Subcutaneous adipose tissue (tissue), 4 donors: ENCODE data around the gene SLIT3. TPM values are rescaled to one million over a fixed set of nuclear protein-coding genes. Genes with fewer than 3 reads are reported as not detected.

ENCODE experiments used
- CTCF ChIP-seq: fragments of 450-650 bp; IDR thresholded peaks from one replicate; pipeline ENCODE4 v1.5.1; 2016; ENCODE audit warnings: low read depth, mild to moderate bottlenecking, control low read depth, antibody characterized with exemption, moderate library complexity
- total RNA-seq, 4 donors: library from RNA; depleted of rRNA; stranded (reverse); fragments of >200 nt; gene quantifications; one replicate each; pipeline ENCODE4 v1.1.0, GENCODE V29; 2016

The SLIT3 gene
- total RNA-seq, 4 donors from 2014 or later, result 48.1 to 163 (median 83.2) TPM

GRCh38 chr5:168976311-168976970 is 324.5 kb downstream of the SLIT3 start:
- TF ChIP-seq CTCF, result no peak

DNA sequence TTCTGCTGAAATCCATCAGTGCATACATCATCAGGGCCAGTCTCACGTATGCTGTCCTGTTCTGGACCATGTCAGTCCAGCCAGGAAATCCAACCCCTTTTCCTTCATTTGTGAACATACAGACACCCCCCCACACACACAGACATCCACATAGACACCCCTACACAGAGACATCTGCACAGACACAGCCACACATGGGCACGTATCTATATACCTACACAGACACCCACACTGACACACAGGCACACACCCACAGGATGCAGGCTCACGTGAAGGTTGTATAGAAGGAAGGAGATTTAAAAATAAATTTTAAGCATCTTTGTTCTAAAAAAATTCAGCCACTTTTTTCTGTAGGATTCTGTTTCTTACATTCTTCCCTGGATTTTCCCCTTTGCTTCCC is 325.6 kb downstream of the SLIT3 start:
- TF ChIP-seq CTCF, result no peak

- TF ChIP-seq CTCF, result no peak
Measured at GRCh38 chr5:168974082-168974481, 326.9 kb downstream of the SLIT3 start.

GRCh38 chr5:168972731-168973130 is 328.2 kb downstream of the SLIT3 start:
- TF ChIP-seq CTCF, result no peak

- no peak for TF ChIP-seq CTCF
Measured at GRCh38 chr5:168971100-168971499, 329.8 kb downstream of the SLIT3 start.

DNA sequence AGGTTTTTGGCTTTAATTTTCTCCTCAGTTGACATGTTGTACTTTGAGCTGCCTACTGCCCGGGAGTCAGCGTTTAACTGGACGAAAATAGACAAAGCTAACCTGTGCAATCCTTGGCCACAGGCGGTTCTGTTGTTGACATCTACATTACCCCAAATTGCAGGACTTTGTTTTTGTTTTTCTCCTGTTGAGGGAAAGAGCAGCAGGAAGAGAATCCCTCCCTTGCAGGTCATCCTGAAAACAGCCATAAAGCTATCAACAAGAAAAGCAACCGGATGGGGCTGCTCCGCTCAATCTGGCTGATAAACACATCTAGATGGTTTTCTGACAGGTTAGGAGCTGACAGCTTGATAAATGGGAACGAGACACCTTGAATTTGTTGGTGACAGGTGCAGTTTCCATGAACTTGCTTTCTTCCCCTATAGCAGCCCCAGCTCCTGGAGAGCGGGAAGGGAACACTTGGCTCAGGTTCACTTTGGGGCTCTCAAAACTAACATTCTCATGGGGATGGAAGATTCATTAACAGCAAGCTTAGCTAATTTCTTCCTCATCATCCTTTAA is 331.5 kb downstream of the SLIT3 start:
- TF ChIP-seq CTCF, result no peak

GRCh38 chr5:168967882-168968620 is 332.9 kb downstream of the SLIT3 start:
- no peak for TF ChIP-seq CTCF
